ENCODE results near the gene SETD2.
A peak's percentile ranks its signal among the peaks of the same experiment; 100 is the strongest.
"Not testable (repeated sequence)": the region's sequence is repeated elsewhere in the genome, so short reads cannot be mapped to it uniquely, and the experiment has no call there.

Gene SETD2

DNA sequence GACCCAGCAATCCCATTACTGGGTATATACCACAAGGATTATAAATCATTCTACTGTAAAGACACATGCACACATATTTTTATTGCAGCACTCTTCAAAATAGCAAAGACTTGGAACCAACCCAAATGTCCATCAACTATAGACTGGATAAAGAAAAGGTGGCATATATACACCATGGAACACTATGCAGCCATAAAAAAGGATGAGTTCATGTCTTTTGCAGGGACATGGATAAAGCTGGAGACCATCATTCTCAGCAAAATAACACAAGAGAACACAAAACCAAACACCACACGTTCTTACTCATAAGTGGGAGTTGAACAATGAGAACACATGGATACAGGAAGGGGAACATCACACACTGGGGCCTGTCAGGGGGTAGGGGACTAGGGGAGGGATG lies 137.5 kb downstream of the SETD2 start:
- DNase-seq, result not testable (repeated sequence)

DNA sequence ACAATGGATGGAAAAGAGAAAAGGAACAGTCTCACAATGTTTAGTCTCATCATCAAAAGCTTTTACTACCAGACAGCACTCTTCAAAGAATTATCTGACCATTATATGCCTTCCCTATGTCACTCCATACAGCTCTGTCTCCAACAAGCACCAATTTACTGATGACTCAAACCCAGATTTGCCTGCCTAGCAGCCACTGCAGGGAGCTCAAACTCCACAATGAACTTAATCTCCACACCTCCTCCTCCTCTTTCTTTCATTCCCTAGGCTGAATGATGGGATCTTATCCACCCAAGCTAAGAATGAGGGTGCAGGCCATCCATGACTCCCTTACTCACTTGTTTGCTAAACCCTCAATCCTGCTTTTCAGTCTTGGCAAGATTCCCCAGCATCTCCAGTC lies 139.0 kb downstream of the SETD2 start:
- no peak for DNase-seq

GRCh38 chr3:47022641-47023071 lies 141.3 kb downstream of the SETD2 start:
- DNase-seq, result no peak

- DNase-seq, result no peak
These were observed 143.6 kb downstream of the SETD2 start for GRCh38 chr3:47020311-47020710.

GRCh38 chr3:47019201-47019600 lies 144.7 kb downstream of the SETD2 start:
- no peak for DNase-seq

- no peak for DNase-seq
These were observed 145.7 kb downstream of the SETD2 start for GRCh38 chr3:47018269-47018611.

GRCh38 chr3:47017504-47018268 lies 146.2 kb downstream of the SETD2 start:
- DNase-seq, result no peak

- DNase-seq, result no peak
These were observed 146.9 kb downstream of the SETD2 start for GRCh38 chr3:47016934-47017435.

DNA sequence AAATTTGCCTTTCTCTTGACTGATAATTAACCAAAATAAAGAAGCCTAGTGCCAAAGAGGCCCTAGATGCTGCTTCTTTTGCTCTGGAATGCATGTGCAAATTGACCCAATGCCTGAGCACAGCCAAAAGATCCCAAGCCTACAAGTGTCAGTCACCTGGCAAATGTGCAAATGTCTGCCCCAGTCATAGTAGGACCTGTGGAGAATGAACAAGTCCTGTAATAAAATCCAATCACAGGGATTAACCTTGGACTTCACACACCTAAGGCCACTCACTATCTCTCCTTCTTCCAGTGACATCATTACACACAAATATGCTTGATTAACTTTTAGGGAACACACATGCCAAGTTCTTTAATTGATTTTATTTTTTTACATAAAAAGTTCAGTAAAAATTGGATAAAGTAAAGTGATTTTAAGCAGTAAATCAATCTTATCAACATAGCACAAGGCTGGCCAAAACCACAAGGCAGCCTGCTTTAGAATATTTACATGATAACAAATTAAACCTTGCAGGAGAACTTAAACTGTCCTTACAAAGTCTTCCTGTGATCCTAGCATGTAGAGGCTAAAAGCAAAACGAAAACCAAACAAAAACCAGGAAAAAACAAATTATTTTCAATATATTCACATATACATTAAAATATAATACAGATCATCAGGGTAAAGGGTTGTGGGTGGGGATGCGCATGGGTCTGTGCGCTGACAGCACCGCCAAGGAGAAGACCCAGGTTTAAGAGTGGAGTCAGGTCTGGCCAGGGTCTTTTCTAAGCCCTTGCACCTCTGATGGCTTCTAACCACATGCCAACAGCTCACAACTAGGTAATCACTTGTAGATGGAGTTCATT lies 147.6 kb downstream of the SETD2 start:
- DNase-seq, result no peak

DNA sequence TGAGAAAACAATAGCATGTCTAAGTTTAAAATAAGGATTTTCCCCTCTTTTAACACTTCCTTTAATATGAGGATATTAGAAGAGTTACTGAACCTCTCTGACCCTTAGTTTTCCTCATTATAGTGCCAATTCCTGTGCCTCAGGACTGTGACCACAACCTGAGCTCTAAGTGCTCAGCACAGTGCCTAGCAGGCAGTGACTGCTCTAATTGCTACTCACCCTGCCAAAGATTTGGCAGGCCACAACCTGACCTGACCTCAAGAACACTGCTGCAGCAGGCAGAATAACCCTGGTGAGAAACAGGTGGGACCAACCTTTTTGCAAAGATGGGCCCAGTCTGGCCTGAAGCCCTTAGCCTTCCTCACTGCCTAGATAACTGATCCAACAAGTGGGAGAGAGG lies 148.8 kb downstream of the SETD2 start:
- no peak for DNase-seq

- no peak for DNase-seq
These were observed 149.9 kb downstream of the SETD2 start for GRCh38 chr3:47014036-47014435.

DNA sequence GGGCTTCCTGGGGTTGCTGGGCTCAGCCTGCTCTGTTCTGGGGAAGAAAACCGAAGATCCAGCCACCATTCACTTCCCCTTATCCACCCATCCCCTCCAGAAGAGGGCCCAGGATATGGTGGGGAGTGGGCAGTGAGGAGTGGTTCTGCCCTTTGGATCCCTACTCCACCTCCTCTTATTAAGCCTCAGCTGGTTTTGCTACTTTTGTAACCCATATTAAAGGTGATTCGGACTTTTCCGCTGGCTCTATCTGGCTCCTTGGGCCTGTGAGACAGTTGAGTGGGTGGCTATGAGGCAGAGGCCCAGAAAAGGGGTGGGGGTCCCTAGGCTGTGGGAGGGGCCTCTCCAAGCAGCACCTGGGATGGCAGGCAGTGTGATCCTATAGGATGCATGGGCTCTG lies 150.7 kb downstream of the SETD2 start:
- no peak for DNase-seq

DNA sequence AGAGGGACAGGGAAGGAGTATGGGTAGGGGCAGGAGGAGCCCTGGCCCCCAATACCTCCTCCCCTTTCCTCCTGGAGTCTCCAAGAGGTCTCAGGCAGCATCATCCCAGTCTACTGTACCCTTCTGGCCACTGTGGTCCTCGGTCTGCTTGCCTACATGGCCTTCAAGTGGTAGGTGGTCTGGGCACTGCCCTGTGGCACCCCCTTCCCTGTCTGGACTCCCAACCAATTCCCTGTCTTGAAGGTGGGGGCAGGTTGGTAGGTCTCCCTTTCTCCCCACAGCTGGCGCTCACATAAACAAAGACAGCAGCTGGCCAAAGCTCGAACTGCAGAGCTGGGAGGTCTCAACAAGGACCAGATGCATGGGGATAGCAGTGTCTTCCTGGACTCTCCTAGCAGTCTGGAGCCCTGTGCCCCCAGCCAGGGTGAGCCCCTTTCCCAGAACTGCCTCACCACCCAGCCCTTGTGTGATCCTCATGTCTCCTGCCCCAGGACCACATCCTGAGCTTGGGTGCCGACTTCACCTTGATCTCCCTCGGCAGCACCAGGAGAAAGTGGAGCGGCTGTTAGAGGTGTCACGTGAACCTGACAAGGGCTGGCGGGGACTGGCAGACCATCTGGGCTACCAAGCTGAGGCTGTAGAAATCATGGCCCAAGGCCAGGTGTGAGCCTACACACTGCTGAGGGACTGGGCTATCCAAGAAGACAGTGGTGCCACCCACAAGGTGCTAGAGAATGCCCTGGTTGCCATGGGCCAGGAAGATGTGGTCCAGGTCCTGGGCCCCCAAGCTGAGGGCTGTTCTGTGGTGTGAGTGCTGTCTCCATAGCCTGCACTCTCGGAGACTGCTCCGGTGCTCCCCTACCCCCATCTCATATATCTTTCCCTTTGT lies 151.3 kb downstream of the SETD2 start:
- no peak for DNase-seq

GRCh38 chr3:47011371-47011770 lies 152.5 kb downstream of the SETD2 start:
- DNase-seq, result no peak

GRCh38 chr3:47010910-47011309 lies 153.0 kb downstream of the SETD2 start:
- no peak for DNase-seq

GRCh38 chr3:47010111-47010712 lies 153.7 kb downstream of the SETD2 start:
- no peak for DNase-seq

DNA sequence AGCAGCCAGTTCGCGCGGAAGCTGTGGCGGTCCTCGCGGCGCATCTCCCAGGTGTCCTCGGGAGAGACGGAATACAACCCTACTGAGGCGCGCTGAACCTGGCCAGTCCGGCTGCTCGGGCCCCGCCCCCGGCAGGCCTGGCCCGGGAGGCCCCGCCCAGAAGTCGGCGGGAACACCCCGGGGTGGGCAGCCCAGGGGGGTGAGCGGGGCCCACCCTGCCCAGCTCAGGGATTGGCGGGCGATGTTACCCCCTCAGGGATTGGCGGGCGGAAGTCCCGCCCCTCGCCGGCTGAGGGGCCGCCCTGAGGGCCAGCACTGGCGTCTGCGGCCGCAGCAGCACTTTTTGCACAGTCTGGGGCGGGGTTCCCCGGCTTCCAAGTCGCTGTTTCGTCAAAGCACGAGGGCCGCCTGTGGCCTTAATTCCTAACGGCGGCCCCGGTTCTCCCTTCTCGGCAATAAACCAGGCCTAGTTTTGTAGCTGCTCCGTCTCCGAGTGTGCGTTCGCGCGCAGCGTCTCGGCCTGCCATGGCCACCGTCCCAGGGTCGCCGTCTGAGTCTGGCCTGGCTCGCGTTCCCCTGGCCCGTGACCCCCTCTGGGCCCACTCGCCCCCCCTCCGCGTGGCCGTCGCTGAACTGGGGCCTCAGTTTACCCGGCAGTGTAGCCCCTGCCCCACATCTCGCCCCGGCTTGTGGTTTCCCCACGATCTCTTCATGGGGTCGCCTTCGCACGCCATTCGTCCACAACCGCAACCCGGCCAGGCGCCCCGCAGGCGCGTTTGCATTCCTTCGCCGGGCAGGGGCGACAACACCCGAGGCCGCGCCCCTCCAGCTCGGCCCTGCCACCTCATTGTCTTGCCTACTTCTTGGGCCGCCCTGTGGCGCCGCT lies 154.4 kb downstream of the SETD2 start:
- peak; percentile 51 for DNase-seq

GRCh38 chr3:47008851-47009224 lies 155.1 kb downstream of the SETD2 start:
- no peak for DNase-seq

DNA sequence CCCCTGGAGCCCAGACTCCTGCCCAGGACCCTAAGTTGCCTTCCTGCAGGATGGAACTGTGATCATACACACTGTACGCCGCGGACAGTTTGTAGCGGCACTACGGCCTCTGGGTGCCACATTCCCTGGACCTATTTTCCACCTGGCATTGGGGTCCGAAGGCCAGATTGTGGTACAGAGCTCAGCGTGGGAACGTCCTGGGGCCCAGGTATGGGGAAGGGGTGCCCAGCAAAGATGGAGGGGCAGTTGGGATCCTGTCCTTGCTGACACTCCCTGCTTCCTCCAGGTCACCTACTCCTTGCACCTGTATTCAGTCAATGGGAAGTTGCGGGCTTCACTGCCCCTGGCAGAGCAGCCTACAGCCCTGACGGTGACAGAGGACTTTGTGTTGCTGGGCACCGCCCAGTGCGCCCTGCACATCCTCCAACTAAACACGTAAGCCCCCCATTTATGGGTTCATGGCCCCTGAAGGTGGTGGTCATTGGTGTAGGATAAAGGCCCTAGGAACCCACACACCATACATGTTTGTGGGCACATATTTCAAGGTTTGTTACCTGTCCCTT lies 155.6 kb downstream of the SETD2 start:
- DNase-seq, result no peak

DNA sequence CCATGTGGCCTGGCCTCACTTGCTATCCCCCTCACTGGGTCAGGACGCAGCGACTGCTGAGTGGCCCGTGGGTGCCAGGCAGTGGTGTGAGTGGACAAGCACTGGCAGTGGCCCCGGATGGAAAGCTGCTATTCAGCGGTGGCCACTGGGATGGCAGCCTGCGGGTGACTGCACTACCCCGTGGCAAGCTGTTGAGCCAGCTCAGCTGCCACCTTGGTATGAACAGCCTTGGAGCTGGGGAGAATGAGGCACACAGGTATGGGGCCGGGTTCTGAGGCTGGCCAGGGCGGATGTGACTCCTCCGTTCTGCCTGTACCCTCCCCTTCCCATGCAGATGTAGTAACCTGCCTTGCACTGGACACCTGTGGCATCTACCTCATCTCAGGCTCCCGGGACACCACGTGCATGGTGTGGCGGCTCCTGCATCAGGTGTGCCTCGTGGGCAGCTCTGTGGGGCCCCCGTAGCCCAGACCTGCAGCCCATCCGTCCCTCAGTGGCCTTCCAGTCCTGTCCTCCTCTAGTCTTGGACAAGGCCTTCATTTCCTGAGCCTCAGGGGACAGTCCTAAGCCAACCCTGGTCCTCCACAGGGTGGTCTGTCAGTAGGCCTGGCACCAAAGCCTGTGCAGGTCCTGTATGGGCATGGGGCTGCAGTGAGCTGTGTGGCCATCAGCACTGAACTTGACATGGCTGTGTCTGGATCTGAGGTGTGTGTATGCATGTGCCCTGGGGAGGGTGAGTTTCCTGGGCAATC lies 156.3 kb downstream of the SETD2 start:
- no peak for DNase-seq

GRCh38 chr3:47007001-47007400 lies 156.9 kb downstream of the SETD2 start:
- no peak for DNase-seq

All from GOT3 (cell line).